SK-N-SH treated with all-trans-retinoic acid at 6 μM for 48 hours (cell line): Measurements from ENCODE around the gene VPS54.

Source experiments
- ARNTL ChIP-seq: fragments of 450-650 bp; formaldehyde crosslinking; IDR thresholded peaks from 2 replicates; pipeline ENCODE4 v1.5.0; 2020; ENCODE audit warnings: low read depth, mild to moderate bottlenecking, moderate library complexity, borderline replicate concordance
- OSR1 ChIP-seq: fragments of 250-450 bp; sonication (Bioruptor Pico); IDR thresholded peaks from 2 replicates; pipeline ENCODE4 v1.8.0; 2022; ENCODE audit warnings: moderate library complexity, mild to moderate bottlenecking, inconsistent platforms
- PPARA ChIP-seq: fragments of 250-450 bp; sonication (Bioruptor Pico); IDR thresholded peaks from 2 replicates; pipeline ENCODE4 v1.5.0; 2020; ENCODE audit warnings: mild to moderate bottlenecking, borderline replicate concordance
- RARB ChIP-seq: fragments of 250-450 bp; sonication (Bioruptor Pico); IDR thresholded peaks from 2 replicates; pipeline ENCODE4 v1.8.0; 2021; ENCODE audit warnings: mild to moderate bottlenecking, moderate library complexity
- ZFP3 ChIP-seq: fragments of 250-450 bp; sonication (Bioruptor Pico); IDR thresholded peaks from 2 replicates; pipeline ENCODE4 v1.5.0; 2020; ENCODE audit warnings: mild to moderate bottlenecking, moderate library complexity
- ZFP30 ChIP-seq: fragments of 450-650 bp; formaldehyde crosslinking; IDR thresholded peaks from 2 replicates; pipeline ENCODE4 v1.5.0; 2022; ENCODE audit warnings: mild to moderate bottlenecking, moderate library complexity
- ZNF565 ChIP-seq: fragments of 450-650 bp; formaldehyde crosslinking; conservative IDR thresholded peaks from 2 replicates; pipeline ENCODE4 v1.5.0; 2020; ENCODE audit warnings: low read depth, mild to moderate bottlenecking, moderate library complexity
- ZNF70 ChIP-seq: fragments of 450-650 bp; formaldehyde crosslinking; IDR thresholded peaks from 2 replicates; pipeline ENCODE4 v1.5.0; 2020; ENCODE audit warnings: mild to moderate bottlenecking, moderate library complexity
- TF ChIP-seq, protein P1 (sequence below): fragments of 250-450 bp; sonication (Bioruptor Pico); IDR thresholded peaks from 2 replicates; pipeline ENCODE4 v1.8.0; 2020; ENCODE audit warnings: mild to moderate bottlenecking, moderate library complexity, borderline replicate concordance

GRCh38 chr2:64001382-64002101, 17.7 kb downstream of the VPS54 start:
- TF ChIP-seq PPARA, result no peak
- TF ChIP-seq, protein P1, sequence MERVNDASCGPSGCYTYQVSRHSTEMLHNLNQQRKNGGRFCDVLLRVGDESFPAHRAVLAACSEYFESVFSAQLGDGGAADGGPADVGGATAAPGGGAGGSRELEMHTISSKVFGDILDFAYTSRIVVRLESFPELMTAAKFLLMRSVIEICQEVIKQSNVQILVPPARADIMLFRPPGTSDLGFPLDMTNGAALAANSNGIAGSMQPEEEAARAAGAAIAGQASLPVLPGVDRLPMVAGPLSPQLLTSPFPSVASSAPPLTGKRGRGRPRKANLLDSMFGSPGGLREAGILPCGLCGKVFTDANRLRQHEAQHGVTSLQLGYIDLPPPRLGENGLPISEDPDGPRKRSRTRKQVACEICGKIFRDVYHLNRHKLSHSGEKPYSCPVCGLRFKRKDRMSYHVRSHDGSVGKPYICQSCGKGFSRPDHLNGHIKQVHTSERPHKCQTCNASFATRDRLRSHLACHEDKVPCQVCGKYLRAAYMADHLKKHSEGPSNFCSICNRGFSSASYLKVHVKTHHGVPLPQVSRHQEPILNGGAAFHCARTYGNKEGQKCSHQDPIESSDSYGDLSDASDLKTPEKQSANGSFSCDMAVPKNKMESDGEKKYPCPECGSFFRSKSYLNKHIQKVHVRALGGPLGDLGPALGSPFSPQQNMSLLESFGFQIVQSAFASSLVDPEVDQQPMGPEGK (CRISPR knock-in tag), result no peak
- no peak for TF ChIP-seq ZFP3
- TF ChIP-seq ZFP30 (CRISPR knock-in tag), result no peak
- no peak for TF ChIP-seq ARNTL (CRISPR knock-in tag)
- no peak for TF ChIP-seq ZNF565 (CRISPR knock-in tag)
- no peak for TF ChIP-seq ZNF70 (CRISPR knock-in tag)
- TF ChIP-seq RARB, result no peak
- no peak for TF ChIP-seq OSR1 (CRISPR knock-in tag)
